Stimulated activated CD4-positive, alpha-beta T cell treated with anti-CD3 and anti-CD28 coated beads, Interleukin-1b, Interleukin-23, amount 100 ng/mL, for 24 hours (primary cell): Measurements from ENCODE around the gene SRGAP3.
"Not testable (repeated sequence)": the region's sequence is repeated elsewhere in the genome, so short reads cannot be mapped to it uniquely, and the experiment has no call there.

Source experiments
- DNase-seq, 4 experiments: peaks; one replicate each; pipeline ENCODE4 v3.0.0-alpha.2; 2020; ENCODE audit warnings: low read depth in 4 of 4, low spot score in 1 of 4

Gene SRGAP3

DNA sequence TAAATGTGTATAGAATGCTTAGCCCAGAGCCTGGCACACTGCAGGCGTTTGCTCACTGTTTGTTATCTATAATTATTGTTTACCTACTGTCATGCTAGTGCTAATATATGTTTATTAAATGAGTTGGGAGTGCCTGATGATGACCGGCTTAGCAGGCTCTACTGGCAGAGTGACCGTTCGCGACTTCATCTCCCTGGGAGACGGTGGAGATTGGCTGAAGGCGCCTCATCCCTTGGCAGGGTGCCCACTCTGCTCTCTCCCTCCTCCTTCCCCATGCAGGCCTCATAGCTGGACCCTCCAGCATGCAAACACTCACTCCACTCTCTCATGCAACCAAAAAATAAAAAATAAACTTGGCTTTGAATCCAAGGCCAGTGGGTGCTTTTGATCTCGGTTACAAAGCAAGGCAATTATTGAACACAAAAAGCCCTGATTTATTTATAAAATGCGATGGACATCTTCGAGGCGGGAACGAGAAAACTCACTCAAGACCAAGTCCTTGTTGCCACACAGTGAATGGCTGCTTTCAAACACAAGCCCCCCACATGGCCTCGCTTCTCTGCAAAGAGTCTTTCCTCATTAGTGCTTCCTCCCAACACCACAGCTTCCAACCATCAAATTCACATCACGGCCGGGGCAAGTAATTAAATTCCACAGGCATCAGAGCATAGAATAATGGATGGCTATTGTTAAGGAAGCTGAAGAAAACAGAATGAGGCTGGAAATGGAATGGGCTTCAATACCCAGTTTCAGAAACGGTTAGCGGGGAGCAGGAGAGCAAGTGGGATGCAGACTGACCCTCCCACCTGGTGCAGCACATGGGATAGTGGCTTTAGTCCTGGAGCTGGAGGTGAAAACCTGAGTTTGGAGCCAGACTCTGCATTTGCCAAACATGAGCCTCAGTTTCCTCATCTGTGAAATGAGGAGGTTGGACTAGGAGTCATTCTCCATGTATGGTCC is 150.4 kb downstream of the SRGAP3 start:
- DNase-seq = no peak

DNA sequence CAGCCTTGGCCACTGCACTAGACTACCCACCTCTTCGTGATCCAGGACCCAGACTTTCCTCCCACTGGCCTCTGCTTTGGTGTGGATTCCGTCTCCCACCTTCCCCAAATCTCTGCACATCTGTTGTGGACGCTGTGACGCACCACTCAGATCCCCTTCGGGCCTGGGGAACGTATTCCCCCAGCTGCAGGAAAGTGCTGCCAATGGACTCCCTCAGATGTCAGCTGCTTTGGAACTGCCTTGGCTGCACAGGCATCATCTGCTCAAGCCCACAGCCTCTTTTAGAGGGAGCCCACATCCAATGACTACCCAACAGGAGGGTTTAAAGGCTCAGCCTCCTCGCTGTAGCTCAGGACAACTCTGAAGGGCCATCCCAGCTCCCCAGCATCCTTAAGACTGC is 152.0 kb downstream of the SRGAP3 start:
- DNase-seq = no peak

DNA sequence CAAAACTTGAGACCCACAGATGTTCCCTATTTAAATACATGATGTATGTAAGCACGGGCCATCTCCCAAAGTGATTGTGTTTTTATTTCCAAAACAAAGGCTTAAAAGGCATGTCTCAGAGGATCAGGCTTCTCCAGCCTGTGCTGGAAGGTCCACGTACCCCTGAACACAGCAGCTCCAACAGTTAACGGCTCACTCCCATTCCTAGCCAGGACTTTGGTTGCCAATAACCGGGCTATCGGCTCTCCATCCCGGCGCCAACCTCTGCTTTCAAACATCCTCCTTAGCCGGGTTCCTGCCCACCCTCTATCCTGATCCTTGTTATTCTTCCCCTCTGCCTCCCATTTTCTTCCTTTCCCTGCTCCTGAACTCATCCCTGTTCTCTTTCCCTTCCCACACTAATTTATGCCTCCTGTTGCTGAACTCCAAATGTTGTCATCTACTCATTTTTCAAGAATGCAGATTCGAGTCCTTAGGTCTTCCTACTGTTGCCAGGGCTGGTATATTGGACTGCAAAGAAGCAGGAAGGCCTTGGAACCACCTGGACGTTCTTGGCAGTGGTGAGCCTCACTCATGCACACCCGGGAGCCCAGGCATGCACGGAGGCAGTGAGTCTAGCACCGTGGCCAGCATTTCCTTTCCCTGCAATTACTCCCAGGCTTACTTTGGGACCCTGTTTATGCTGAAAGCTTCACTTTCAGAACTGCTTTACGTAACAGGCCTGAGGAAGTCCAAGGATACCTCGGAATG is 157.8 kb downstream of the SRGAP3 start:
- no peak for DNase-seq

DNA sequence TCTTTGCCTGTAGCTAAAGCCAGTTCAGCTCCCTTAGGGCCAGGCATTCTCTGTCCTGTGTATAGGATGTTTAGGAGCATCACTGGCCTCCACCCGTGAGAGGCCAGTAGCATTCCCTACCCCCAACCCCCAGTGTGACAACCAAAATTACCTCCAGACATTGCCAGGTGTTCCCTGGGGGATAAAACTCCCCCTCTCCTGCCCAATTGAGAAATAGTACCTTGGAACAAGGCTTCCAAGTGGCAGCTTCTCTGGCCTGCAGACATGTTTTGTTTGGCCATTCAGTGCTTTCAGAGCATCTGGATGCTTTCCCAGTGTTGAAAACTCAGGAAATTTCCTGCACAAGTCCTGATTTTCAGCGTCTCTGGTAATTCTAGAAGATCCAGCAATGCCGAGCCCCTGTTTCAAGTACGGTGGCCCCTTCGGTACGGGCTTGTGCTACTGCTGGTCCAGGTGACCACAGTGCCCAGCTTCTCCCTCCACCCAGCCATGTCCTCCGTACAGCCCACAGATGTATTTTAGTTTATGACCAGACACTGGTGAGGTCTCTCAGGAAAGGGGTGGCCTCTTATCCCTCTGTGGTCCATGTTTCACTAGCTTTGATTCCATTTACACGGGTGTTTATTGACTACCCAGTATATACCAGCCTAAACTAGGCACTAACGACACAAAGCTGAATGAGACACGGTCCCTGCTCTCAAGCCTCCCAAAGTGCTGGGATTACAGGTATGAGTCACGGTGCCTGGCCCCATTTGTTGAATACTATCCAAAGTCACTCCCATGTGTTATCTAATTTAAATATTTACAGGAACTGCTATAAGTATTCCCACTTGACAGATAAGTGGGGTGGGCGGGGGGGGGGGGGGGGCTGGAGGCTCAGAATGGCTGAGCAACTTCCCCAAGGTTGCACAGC is 160.7 kb downstream of the SRGAP3 start:
- no peak for DNase-seq

DNA sequence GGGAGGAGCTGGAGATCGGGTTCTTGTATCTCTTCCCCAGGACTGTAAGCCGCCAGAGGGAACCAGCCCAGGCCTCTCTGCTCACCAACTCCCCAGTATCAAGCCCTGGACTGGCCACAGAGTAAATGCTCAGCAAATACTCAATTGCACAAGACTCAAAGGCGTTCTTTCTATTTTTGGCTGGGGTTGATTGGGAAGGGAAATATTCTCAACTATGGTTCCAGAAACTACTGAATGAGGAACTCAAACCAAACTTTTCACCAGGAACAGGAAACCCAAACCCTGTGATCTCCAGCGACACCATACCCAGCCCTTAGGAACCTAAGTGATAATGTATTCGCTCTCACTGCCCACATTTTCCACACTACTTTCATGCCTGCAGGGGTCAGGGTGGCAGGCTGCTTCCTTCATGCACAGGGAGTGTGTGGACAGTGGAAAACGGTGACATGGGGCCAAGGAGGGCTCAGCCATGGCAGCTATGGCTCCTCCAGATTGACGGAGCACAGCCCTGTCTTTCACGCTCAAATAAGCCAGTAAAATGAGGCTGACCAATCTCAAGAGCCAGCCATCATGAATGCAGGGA is 161.5 kb downstream of the SRGAP3 start:
- DNase-seq = no peak

DNA sequence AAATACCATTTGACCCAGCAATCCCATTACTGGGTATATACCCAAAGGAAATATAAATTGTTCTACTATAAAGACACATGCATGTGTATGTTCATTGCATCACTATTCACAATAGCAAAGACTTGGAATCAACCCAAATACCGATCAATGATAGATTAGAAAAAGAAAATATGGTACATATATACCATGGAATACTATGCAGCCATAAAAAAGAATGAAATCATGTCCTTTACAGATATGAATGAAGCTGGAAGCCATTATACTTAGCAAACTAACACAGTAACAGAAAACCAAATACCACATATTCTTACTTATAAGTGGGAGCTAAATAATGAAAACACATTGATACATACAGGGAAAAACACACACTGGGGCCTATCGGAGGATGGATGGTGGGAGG is 164.0 kb downstream of the SRGAP3 start:
- not testable (repeated sequence) for DNase-seq

DNA sequence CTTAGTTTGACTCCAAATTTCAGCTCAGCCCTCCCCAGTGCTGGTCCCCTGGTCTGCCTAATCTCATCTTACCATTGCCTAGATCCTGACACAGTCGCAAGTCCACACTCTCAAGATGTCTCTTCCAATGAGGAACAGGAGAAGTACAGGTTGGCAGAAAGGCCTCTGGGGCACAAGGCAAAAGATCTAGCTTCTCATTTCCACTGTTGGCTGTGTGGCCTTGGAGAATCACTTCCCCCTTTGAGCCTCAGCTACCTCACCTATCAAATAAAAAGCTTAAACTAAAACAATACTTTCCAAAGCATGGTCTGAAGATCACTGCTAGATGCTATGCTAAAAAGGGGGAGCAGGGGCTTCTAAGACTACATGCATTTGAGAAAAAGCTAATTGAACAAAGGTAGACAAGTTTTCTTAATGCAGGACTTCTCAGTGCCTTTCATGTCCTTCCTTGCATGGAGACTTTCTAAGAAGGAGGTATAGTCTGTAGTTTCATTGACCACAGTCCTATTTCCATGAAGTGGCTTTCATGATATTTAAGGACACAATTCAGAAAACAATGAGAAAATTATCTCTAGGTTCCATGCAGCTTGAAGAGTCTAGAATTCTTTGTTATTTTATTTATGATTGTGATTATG is 168.1 kb downstream of the SRGAP3 start:
- no peak for DNase-seq

DNA sequence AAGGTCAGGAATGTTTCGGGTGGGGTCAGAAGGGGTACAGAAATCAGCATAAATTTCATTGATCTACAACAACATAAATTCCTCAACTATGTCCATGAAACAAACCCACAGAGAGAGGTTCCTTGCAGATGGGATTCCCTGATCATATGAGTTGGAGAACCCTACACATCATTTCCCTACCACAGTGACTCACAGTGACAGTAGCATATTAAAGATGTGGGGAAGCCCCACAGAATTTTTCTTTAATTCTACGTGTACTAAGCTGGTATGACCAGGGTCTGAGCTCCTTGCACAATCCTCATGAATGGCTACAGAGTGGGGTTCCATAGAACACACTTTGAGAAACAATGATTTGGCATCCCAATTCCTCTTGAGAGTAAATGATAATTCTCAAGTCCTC is 169.3 kb downstream of the SRGAP3 start:
- DNase-seq = no peak

DNA sequence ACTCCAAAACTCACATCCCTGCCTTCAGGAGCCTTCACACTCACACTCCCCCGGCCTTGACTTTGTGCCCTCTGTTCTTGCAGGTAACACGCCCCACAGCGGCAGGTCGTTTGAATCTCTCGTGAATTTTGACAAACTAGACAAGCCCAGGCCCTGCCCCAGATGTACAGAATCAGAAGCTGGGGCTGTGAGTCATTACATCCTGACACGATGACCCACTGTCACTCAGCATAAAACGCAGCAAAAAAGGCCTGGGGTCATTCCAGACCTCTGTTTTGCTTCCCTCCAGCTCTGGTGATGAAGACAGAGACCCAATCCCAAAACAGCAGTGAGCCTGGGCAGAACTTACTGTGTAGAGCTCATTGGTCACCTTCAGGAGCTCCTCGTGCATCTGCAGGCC is 169.8 kb downstream of the SRGAP3 start:
- no peak for DNase-seq

DNA sequence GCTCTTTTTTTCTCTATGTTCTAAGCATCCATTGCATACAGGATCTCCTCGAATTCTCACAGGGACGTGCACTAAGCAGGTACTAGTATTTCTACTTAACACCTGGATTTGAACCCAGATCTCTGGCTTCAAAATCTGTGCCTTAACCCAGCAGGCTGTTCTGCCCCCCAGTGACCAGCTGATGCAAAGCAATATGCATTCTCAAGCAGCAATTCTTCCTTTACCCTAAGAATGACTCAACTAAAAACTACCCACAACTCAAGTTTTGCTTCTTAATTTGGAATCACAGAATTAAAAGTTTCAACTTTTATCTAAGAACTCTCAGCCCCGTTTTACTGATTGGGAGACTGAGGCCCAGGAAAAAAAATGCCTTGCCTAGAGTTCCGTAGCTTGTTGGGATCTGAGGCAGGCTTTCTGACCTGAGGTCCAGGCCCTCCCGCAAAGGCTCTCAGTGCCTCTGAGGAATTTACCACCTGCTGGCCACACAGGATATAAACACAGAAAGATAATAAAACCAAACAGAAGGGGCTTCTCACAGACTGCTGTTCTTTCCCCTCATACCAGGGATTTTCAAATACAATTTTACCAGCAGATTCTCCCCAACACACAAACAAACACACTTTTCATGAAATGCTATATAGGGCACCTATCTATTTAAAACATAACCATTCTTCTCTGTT is 170.7 kb downstream of the SRGAP3 start:
- DNase-seq = no peak

DNA sequence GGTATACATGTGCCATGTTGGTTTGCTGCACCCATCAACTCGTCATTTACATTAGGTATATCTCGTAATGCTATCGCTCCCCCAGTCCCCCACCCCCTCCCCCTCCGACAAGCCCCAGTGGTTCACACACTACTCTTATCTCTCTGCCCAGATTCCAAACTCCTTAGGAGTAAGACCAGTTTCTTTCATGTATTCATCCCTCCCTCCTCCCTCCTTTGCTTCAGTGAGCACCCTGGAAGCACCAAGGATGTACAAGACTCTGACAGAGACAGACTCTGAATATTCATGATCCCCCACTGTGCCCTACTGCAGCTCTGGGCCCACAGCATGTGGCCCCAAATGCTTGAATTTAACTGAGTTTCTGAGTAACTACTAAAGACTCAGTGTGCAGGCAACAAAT is 172.4 kb downstream of the SRGAP3 start:
- DNase-seq = no peak

DNA sequence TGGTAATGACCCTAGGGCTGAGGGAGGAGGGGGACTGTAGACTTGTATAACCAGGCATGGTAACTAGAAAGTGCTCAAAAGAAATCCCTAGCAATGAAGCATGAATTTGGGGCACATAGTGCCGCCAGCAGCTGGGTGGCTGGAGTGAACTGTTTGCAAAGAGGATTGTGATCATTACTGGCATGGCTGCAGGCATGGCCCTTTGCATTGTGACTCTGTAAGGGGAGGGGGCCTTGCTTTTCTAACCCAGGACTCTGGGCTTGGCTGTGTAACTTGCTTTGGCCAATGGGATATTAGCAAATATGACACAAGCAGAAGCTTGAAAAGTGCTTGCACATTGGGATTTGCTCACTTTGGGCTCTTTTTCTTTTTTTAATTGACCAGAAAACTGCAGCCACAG is 173.7 kb downstream of the SRGAP3 start:
- no peak for DNase-seq

DNA sequence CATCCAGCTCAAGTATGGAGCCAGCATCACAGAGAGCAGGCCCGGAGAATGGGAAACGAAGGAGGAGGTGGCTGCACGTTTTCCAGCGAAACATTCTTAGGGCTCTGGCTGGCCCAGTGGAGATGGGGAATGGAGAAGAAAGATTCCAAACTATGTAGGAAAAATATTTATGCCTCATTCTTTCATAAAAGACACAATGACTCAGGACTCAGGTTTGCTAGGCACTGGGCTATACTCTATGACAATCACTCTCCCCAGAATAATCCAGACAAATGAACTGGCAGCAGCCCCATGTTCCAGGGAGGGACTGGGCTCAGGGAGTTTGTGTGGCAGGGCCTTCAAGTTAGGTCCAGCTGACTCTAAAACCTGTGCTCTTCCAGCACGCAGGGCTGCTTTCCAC is 175.4 kb downstream of the SRGAP3 start:
- DNase-seq = no peak

DNA sequence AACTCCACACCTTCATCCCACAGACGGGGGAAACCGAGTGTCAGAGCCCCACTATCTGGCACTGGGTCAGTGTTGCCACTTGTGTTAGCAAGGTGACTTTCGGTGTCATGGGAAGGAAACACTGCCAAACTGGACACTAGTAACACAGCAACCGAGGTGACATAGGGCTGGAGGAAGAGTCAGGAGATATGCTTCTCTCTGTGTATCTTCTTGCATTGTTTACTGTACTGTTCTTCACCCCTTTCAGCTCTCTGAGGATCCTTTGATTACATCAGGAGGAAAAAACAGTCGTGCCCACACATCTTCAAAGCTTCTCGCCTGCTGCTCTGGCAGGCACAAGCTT is 176.8 kb downstream of the SRGAP3 start:
- no peak for DNase-seq

DNA sequence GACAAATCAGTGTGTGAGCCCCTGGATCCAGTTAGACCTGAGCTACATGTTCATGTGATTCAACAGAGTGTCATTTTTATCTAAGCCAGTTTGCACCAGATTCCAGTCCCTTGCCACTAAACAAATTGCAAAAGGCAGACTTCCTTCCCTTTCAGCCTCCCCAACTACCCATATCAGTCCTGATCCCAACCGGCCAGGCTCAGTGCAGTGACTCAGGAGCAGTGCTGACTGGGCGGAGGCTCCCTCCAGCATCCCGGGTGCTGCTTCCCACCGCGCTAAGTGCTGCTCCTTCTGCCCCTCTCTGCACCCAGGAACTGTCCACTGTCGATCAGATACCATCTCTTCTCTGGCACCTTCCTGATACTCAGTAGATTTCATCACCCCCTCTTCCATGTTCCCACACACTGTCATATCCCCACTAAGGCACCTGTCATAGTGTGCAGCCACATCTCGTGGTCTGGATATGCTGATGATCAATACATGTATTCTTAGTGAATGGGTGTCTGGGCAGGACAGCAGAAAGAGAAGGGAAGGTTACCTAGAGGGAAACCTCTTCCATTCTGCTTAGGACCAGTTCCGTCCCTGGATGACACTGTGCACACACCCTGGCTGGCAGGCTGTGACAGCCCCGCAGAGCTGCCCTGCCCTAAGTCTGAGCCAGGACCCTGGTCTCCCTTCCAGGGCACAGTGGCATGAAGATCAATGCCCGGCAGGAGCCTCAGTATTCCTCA is 177.3 kb downstream of the SRGAP3 start:
- no peak for DNase-seq

DNA sequence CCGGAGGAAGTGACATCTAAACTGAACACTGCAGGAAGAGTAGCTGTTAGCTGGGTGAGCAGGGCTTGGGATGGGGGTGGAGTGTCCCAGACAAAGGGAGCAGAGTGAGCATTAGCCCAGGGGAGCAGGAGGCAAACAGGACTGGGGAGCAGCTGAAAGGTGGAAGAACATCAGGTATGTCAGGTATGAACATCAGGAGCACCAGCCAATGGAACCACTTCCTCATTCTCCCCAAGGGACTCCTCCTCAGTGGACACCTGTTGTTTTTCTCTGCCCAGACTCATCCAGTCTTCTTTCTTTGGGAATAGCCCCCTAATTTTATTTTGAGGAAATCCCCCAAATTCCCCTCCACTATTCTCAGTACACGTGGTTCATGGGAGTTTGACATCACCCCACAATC is 178.5 kb downstream of the SRGAP3 start:
- DNase-seq = no peak

DNA sequence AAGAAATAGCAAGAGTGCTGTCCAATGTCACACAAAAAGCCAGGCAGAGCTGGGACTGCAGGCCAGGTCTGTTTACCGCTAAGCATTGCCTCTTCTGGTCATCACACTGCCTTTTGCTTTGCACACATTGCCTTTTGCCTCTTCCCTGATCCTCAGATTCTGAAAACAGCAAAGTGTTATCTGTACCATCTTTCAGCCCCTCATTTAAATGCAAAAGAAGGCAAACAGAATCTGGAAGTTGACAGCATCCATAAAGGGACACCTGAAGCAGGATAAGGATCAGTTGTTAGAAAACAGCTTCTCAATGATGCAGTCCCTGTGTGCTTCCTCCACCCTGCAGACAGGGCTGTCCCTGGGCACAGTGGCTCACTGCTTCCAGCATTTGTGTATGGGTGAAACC is 179.5 kb downstream of the SRGAP3 start:
- no peak for DNase-seq

DNA sequence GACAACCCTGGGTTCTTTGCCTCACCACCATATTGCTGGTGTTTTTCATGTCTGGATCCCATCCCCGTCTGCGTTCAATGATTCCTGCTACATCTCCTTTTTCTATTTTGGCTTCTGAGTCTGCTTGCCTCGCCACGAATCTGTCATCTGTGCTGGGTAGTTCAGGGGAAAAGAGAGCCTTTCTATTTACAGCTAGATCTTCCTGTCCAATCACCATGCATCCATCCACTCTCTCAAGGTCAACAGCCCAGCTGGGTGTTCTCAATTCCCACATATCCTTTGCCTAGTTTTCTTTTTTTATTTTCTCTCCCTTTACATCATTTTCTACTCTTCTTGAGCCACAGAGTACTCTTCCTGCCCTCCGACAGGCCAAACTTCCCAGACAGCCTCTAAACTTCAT is 181.4 kb downstream of the SRGAP3 start:
- DNase-seq = no peak

DNA sequence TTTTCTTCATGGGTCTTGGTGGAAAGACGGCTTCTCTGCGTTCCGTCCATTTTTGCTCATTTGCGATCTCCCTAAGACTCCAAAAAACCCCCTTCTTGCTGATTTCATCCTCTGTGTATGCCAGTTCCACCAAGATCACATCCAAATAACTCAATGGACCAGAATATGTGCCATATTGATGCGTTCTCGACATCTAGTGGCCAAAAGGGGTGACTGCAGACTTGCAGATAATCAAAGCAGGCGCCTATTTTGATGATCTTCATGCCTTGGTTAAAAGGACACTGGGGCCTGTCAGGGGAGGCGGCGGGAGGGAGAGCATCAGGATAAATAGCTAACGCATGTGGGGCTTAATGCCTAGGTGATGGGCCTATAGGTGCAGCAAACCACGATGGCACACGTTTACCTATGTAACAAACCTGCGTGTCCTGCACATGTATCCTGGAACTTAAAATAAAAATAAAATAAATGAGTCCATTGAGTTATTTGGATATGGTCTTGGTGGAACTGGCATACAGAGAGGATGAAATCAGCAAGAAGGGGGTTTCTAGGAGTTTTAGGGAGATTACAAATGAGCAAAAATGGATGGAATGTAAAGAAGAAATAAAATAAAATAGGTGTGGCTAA is 182.0 kb downstream of the SRGAP3 start:
- peak in 1 of 4 experiments; percentile 22 for DNase-seq
